BLaER1 treated with 17β-estradiol and CSF1 and Interleukin-3, amounts not matched to agents 10 nM and 100 nM (cell line): ENCODE measurements around the gene EFCAB11.
A peak's percentile ranks its signal among the peaks of the same experiment; 100 is the strongest.

ENCODE experiments used
- H3K27ac ChIP-seq, 11 experiments: shearing (Covaris generic); formaldehyde crosslinking; 2 replicates each; pipeline ENCODE4 v1.8.1; 2022
- H3K27me3 ChIP-seq, 11 experiments: shearing (Covaris generic); formaldehyde crosslinking; 2 replicates each; pipeline ENCODE4 v1.8.1; 2022
- H3K36me3 ChIP-seq, 11 experiments: shearing (Covaris generic); formaldehyde crosslinking; 2 replicates each; pipeline ENCODE4 v1.8.1; 2022
- H3K4me1 ChIP-seq, 10 experiments: shearing (Covaris generic); formaldehyde crosslinking; 2 replicates each; pipeline ENCODE4 v1.8.1; 2022
- H3K4me2 ChIP-seq, 11 experiments: shearing (Covaris generic); formaldehyde crosslinking; 2 replicates each; pipeline ENCODE4 v1.8.1; 2022
- H3K4me3 ChIP-seq, 10 experiments: shearing (Covaris generic); formaldehyde crosslinking; 2 replicates each; pipeline ENCODE4 v1.8.1; 2022
- H3K9ac ChIP-seq, 11 experiments: shearing (Covaris generic); formaldehyde crosslinking; 2 replicates each; pipeline ENCODE4 v1.8.1; 2022
- H3K9me3 ChIP-seq, 11 experiments: shearing (Covaris generic); formaldehyde crosslinking; replicated peaks in 1 of 11; 2 replicates each; pipeline ENCODE4 v1.8.1; 2022
- H4K20me1 ChIP-seq, 11 experiments: shearing (Covaris generic); formaldehyde crosslinking; 2 replicates each; pipeline ENCODE4 v1.8.1; 2022
- Cebpa-rat ChIP-seq, 11 experiments: shearing (Covaris generic); IDR thresholded peaks; 2 replicates each; pipeline ENCODE4 v1.8.1; 2022

Gene EFCAB11

GRCh38 chr14:89954070-89955021, at the start of gene EFCAB11:
EFCAB11 (minus strand) TSS chr14:89954730; CDS start chr14:89954660, 70 bp downstream.
- Histone ChIP-seq H3K9me3 (peaks cover 10 to 23% (median 20%) of the 10 kb centered on the region in 11 experiments), H3K4me2 (peak within 1 kb of the TSS; percentile 81 to 95 (median 91)), H3K27me3 (no peaks in the 10 kb centered on the region), H3K4me3 (peak within 1 kb of the TSS; percentile 78 to 96 (median 86)), H3K36me3 (peaks cover 24 to 47% (median 31%) of the 10 kb centered on the region in 11 experiments), H3K4me1 (peaks cover 22 to 34% (median 27%) of the 10 kb centered on the region in 10 experiments), H3K9ac (peak within 1 kb of the TSS; percentile 88 to 97 (median 94)), H4K20me1 (no peaks in the 10 kb centered on the region), H3K27ac (peak within 1 kb of the TSS; percentile 52 to 98 (median 95); a peak in 21 of 22 replicates)
- TF ChIP-seq Cebpa-rat (IDR thresholded peaks at IDR 0.05), result no peak

GRCh38 chr14:90003526-90004307, 49.2 kb upstream of the EFCAB11 start:
- Histone ChIP-seq H3K27ac (no peak overlapping the region), H3K27me3 (no peaks in the 10 kb centered on the region), H4K20me1 (no peaks in the 10 kb centered on the region), H3K4me2 (no peak overlapping the region), H3K4me1 (no peaks in the 10 kb centered on the region), H3K4me3 (no peak overlapping the region), H3K36me3 (peaks cover 74 to 100% (median 95%) of the 10 kb centered on the region in 11 experiments), H3K9me3 (0 out of 22 replicates have a peak, but pooled peaks cover 0 to 2% (median 0%) of the 10 kb centered on the region in 11 experiments), H3K9ac (no peak overlapping the region)
- TF ChIP-seq Cebpa-rat (IDR thresholded peaks at IDR 0.05), result no peak

- Histone ChIP-seq H3K27ac (no peak overlapping the region), H3K4me2 (no peak overlapping the region), H3K4me3 (no peak overlapping the region), H3K4me1 (no peaks in the 10 kb centered on the region), H3K9me3 (no peaks in the 10 kb centered on the region), H3K27me3 (no peaks in the 10 kb centered on the region), H4K20me1 (no peaks in the 10 kb centered on the region), H3K9ac (no peak overlapping the region), H3K36me3 (peaks cover 83 to 100% (median 94%) of the 10 kb centered on the region in 11 experiments)
- TF ChIP-seq Cebpa-rat (IDR thresholded peaks at IDR 0.05), result no peak
Observed at GRCh38 chr14:90000935-90001334, 46.4 kb upstream of the EFCAB11 start.

GRCh38 chr14:89996963-89997362, 42.4 kb upstream of the EFCAB11 start:
- no peak overlapping the region for H3K9ac ChIP-seq
- H4K20me1 ChIP-seq, result peaks cover 0 to 6% (median 0%) of the 10 kb centered on the region in 11 experiments; a peak in 1 of 22 replicates
- no peaks in the 10 kb centered on the region for H3K4me1 ChIP-seq
- TF ChIP-seq Cebpa-rat (IDR thresholded peaks at IDR 0.05), result no peak
- H3K27me3 ChIP-seq, result no peaks in the 10 kb centered on the region
- no peak overlapping the region for H3K4me2 ChIP-seq
- H3K27ac ChIP-seq, result no peak overlapping the region
- no peaks in the 10 kb centered on the region for H3K9me3 ChIP-seq
- H3K36me3 ChIP-seq, result peaks cover 92 to 100% (median 95%) of the 10 kb centered on the region in 11 experiments
- H3K4me3 ChIP-seq, result no peak overlapping the region

- TF ChIP-seq Cebpa-rat (IDR thresholded peaks at IDR 0.05), result no peak
- Histone ChIP-seq H3K27ac (no peak overlapping the region), H3K27me3 (no peaks in the 10 kb centered on the region), H3K9me3 (no peaks in the 10 kb centered on the region), H3K4me3 (no peak overlapping the region), H4K20me1 (peaks cover 0 to 6% (median 0%) of the 10 kb centered on the region in 11 experiments; a peak in 1 of 22 replicates), H3K36me3 (peaks cover 92 to 100% (median 99%) of the 10 kb centered on the region in 11 experiments), H3K4me1 (no peaks in the 10 kb centered on the region), H3K9ac (no peak overlapping the region), H3K4me2 (no peak overlapping the region)
Observed at GRCh38 chr14:89992273-89992672, 37.7 kb upstream of the EFCAB11 start.

- Histone ChIP-seq H3K9ac (no peak overlapping the region), H3K4me1 (no peaks in the 10 kb centered on the region), H3K36me3 (peaks cover 92 to 100% (median 99%) of the 10 kb centered on the region in 11 experiments), H3K27ac (no peak overlapping the region), H3K9me3 (no peaks in the 10 kb centered on the region), H3K27me3 (no peaks in the 10 kb centered on the region), H4K20me1 (peaks cover 0 to 6% (median 0%) of the 10 kb centered on the region in 11 experiments; a peak in 1 of 22 replicates), H3K4me3 (no peak overlapping the region), H3K4me2 (no peak overlapping the region)
- TF ChIP-seq Cebpa-rat (IDR thresholded peaks at IDR 0.05), result no peak
Observed at GRCh38 chr14:89990623-89991275, 36.2 kb upstream of the EFCAB11 start.

- Histone ChIP-seq H3K27me3 (no peaks in the 10 kb centered on the region), H3K9me3 (no peaks in the 10 kb centered on the region), H3K4me1 (no peaks in the 10 kb centered on the region), H3K4me2 (no peak overlapping the region), H3K27ac (no peak overlapping the region), H3K36me3 (peaks cover 92 to 100% (median 99%) of the 10 kb centered on the region in 11 experiments), H4K20me1 (peaks cover 0 to 6% (median 0%) of the 10 kb centered on the region in 11 experiments; a peak in 1 of 22 replicates), H3K9ac (no peak overlapping the region), H3K4me3 (no peak overlapping the region)
- TF ChIP-seq Cebpa-rat (IDR thresholded peaks at IDR 0.05), result no peak
Observed at GRCh38 chr14:89990218-89990617, 35.7 kb upstream of the EFCAB11 start.

GRCh38 chr14:89988787-89989186, 34.3 kb upstream of the EFCAB11 start:
- TF ChIP-seq Cebpa-rat (IDR thresholded peaks at IDR 0.05), result no peak
- Histone ChIP-seq H3K27me3 (no peaks in the 10 kb centered on the region), H3K4me2 (no peak overlapping the region), H4K20me1 (peaks cover 0 to 6% (median 0%) of the 10 kb centered on the region in 11 experiments; a peak in 1 of 22 replicates), H3K27ac (no peak overlapping the region), H3K4me3 (no peak overlapping the region), H3K4me1 (no peaks in the 10 kb centered on the region), H3K9me3 (no peaks in the 10 kb centered on the region), H3K9ac (no peak overlapping the region), H3K36me3 (peaks cover 90 to 100% (median 99%) of the 10 kb centered on the region in 11 experiments)
